Endothelial cell of umbilical vein (primary cell): ENCODE results near the gene SLC35F5. TPM values are rescaled to one million over a fixed set of nuclear protein-coding genes. Genes with fewer than 3 reads are reported as not detected.

Experiments used
- BruUV-seq: library from RNA; stranded (reverse); fragments of 400-500 nt; replicated peaks from 2 replicates; lab custom pipeline; 2021; lab: Mats Ljungman, UMichigan
- CTCF ChIA-PET: fragments of 300-600, 350-600 bp; sonication (Branson Sonifier 250); formaldehyde crosslinking; loops from one replicate; lab custom pipeline; 2021; ENCODE audit warnings: antibody characterized with exemption, inconsistent platforms; lab: Charles Lee
- POLR2A ChIA-PET: fragments of 300-600, 350-600 bp; sonication (Branson Sonifier 250); formaldehyde crosslinking; loops from one replicate; lab custom pipeline; 2021; ENCODE audit warnings: antibody characterized with exemption, inconsistent platforms; lab: Charles Lee
- DNase-seq: peaks from one replicate; pipeline ENCODE4 v3.0.0-alpha.2; 2011; ENCODE audit warnings: low read depth, low spot score
- FAIRE-seq: peaks from 2 replicates; lab custom pipeline; 2011; peaks lifted over from hg19 to GRCh38; lab: Jason Lieb, UNC
- H2AFZ ChIP-seq: 2 replicates; pipeline ENCODE4 v1.6.0; 2012; ENCODE audit warnings: low read depth, low read length, control low read depth, inconsistent platforms
- H3K27ac ChIP-seq: 2 replicates; pipeline ENCODE4 v1.5.1; 2011; ENCODE audit warnings: low read depth, mild to moderate bottlenecking, control low read depth, low read length, moderate library complexity; ENCODE audit not compliant: insufficient read depth
- H3K27me3 ChIP-seq, 2 experiments: 2 replicates each; pipeline versions ENCODE4 v1.6.0 to v1.6.1; 2011; ENCODE audit warnings: low read length in 2 of 2, mixed read lengths in 1 of 2; ENCODE audit not compliant: control insufficient read depth in 2 of 2, insufficient read depth in 2 of 2
- H3K36me3 ChIP-seq, 2 experiments: 2 replicates in 1 of 2; 3 replicates in 1 of 2; pipeline ENCODE4 v1.5.1; 2011; ENCODE audit warnings: low read length in 2 of 2, mild to moderate bottlenecking in 1 of 2, moderate library complexity in 1 of 2; ENCODE audit not compliant: control insufficient read depth in 2 of 2, insufficient read depth in 2 of 2; ENCODE audit errors: extremely low read depth in 1 of 2
- H3K4me1 ChIP-seq: 3 replicates; pipeline ENCODE4 v1.5.1; 2011; ENCODE audit warnings: mild to moderate bottlenecking, low read length; ENCODE audit not compliant: control insufficient read depth, insufficient read depth; ENCODE audit errors: extremely low read depth
- H3K4me2 ChIP-seq: 2 replicates; pipeline ENCODE4 v1.6.1; 2011; ENCODE audit warnings: low read length, control low read depth, mixed read lengths; ENCODE audit not compliant: insufficient read depth
- H3K4me3 ChIP-seq, 3 experiments: fragments of 200-600 bp in 1 of 3; sonication (generic), shearing (Covaris generic) in 1 of 3; replicated peaks in 1 of 3; 2 replicates each; pipeline ENCODE4 v1.5.1; 2011 to 2016; ENCODE audit warnings: control low read depth in 3 of 3, low read length in 3 of 3, mild to moderate bottlenecking in 2 of 3, inconsistent platforms in 1 of 3, low read depth in 1 of 3, moderate library complexity in 1 of 3; ENCODE audit not compliant: insufficient read depth in 1 of 3
- H3K79me2 ChIP-seq: 2 replicates; pipeline ENCODE4 v1.6.0; 2012; ENCODE audit warnings: low read length, inconsistent platforms; ENCODE audit not compliant: control insufficient read depth, insufficient read depth
- H3K9ac ChIP-seq: replicated peaks from 2 replicates; pipeline ENCODE3; 2011; ENCODE audit warnings: low read length, control low read depth; ENCODE audit not compliant: insufficient read depth; ENCODE audit errors: extremely low read depth
- H3K9me1 ChIP-seq: replicated peaks from 3 replicates; pipeline ENCODE4 v1.6.0; 2011; ENCODE audit warnings: mild to moderate bottlenecking, low read length; ENCODE audit not compliant: control insufficient read depth, insufficient read depth; ENCODE audit errors: extremely low read depth
- H3K9me3 ChIP-seq: replicated peaks from 2 replicates; pipeline ENCODE4 v1.5.1; 2012; ENCODE audit warnings: low read length, inconsistent platforms; ENCODE audit not compliant: control insufficient read depth, insufficient read depth
- H4K20me1 ChIP-seq: replicated peaks from 2 replicates; pipeline ENCODE3; 2011; ENCODE audit warnings: mild to moderate bottlenecking, low read length; ENCODE audit not compliant: control insufficient read depth, insufficient read depth; ENCODE audit errors: extremely low read depth
- CTCF ChIP-seq, 2 donors: IDR thresholded peaks; 1 replicate in 1 of 2; 2 replicates in 1 of 2; pipeline ENCODE4 v1.5.1; 2011; ENCODE audit warnings: low read length in 2 of 2, mild to moderate bottlenecking in 2 of 2, moderate library complexity in 2 of 2, control low read depth in 1 of 2, inconsistent platforms in 1 of 2, low read depth in 1 of 2; ENCODE audit not compliant: insufficient read depth in 1 of 2; ENCODE audit errors: extremely low read depth in 1 of 2
- EZH2 ChIP-seq: IDR thresholded peaks from 2 replicates; pipeline ENCODE4 v1.6.1; 2012; ENCODE audit warnings: borderline replicate concordance, low read depth, mild to moderate bottlenecking, moderate library complexity, low read length, inconsistent platforms; ENCODE audit not compliant: severe bottlenecking
- FOS ChIP-seq: IDR thresholded peaks from 2 replicates; pipeline ENCODE4 v1.6.1; 2011; ENCODE audit warnings: mild to moderate bottlenecking, low read length, moderate library complexity, borderline replicate concordance; ENCODE audit not compliant: insufficient read depth
- GATA2 ChIP-seq: IDR thresholded peaks from 2 replicates; pipeline ENCODE4 v1.7.0; 2011; ENCODE audit warnings: low read depth, mild to moderate bottlenecking, moderate library complexity, mixed read lengths, low read length; ENCODE audit not compliant: insufficient read length, insufficient read depth
- JUN ChIP-seq: IDR thresholded peaks from 2 replicates; pipeline ENCODE4 v1.6.1; 2011; ENCODE audit warnings: borderline replicate concordance, low read depth; ENCODE audit not compliant: insufficient read length, insufficient read depth
- MYC ChIP-seq: IDR thresholded peaks from one replicate; pipeline ENCODE4 v1.6.1; 2011; ENCODE audit warnings: mild to moderate bottlenecking, low read depth, low read length
- POLR2A ChIP-seq: IDR thresholded peaks from 2 replicates; pipeline ENCODE4 v1.6.1; 2012; ENCODE audit warnings: low read depth, mild to moderate bottlenecking, control low read depth, low read length
- POLR2AphosphoS5 ChIP-seq: IDR thresholded peaks from 2 replicates; pipeline ENCODE4 v1.6.1; 2012; ENCODE audit warnings: low read depth, mild to moderate bottlenecking, control low read depth, low read length, moderate library complexity; ENCODE audit not compliant: insufficient read depth
- dilution Hi-C: fragments of 300-500 bp; cut with MboI; formaldehyde crosslinking; loops from one replicate; pipeline ENCODE4 v1.15.0; 2019; ENCODE audit warnings: low sequenced_read_pairs; ENCODE audit not compliant: extremely low pct_ligation_motif_present
- intact Hi-C: fragments of 100-400 bp; cut with micrococcal nuclease; formaldehyde crosslinking; loops from one replicate; pipeline ENCODE4 v1.10.0; 2022
- polyA plus RNA-seq, 4 experiments: library from polyadenylated mRNA; depleted of rRNA in 3 of 4; stranded (reverse) in 3 of 4; unstranded in 1 of 4; fragments of >200 nt; gene quantifications; 2 replicates each; pipeline versions ENCODE4 v1.2.1 to v1.2.3, GENCODE V29; 2011 to 2012; ENCODE audit warnings: missing spikeins in 1 of 4
- total RNA-seq: library from RNA; stranded (reverse); gene quantifications from 2 replicates; pipeline ENCODE4 v1.2.3, GENCODE V29; 2021
- TF ChIP-seq, protein P1 (sequence below): IDR thresholded peaks from 2 replicates; pipeline ENCODE4 v1.6.1; 2011; ENCODE audit not compliant: insufficient read depth, insufficient read length

Gene SLC35F5
- total and polyA plus RNA-seq, 2 donors (not counting 3 experiments of a cell fraction or from before 2014, with no cell fraction given): 22.4 to 51.1 TPM

DNA sequence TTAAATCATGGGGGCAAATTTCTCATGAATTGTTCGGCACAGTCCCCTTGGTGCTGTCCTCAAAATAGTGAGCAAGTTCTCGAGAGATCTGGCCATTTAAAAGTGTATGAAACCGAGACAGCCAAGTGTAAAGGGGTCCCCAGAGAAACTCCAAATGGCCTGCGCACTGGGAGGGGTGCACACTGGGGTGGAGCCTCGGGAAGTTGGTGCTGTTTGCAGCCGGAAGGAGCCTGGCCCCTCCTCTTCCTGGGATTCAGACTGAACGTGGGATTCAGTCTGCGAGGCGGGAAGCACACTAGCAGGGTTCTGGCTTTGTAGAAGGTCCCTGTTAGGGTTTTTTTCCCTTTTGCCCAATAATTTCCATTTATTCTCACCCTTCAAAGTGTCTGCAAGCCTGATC, 80.6 kb downstream of the SLC35F5 start:
- DNase-seq: no peak
- no peaks in the 10 kb centered on the region for H3K79me2 ChIP-seq
- no peaks in the 10 kb centered on the region for H3K9me1 ChIP-seq
- no peak overlapping the region for H3K4me2 ChIP-seq
- H3K27ac ChIP-seq: no peak overlapping the region
- CTCF ChIA-PET: interaction anchor here (1.9 kb wide), 1 partner anchor 10 kb away, joined by 5 read pairs; no protein-coding TSS in a partner anchor
- peaks cover 2% of the 10 kb centered on the region in 2 experiments for H3K27me3 ChIP-seq
- BruUV-seq: no TSS peak
- no peaks in the 10 kb centered on the region for H4K20me1 ChIP-seq
- no peaks in the 10 kb centered on the region for H3K4me1 ChIP-seq
- no peak for FAIRE-seq
- H3K36me3 ChIP-seq: no peaks in the 10 kb centered on the region
- dilution Hi-C loops: no loop called here
- no peaks in the 10 kb centered on the region for H3K9me3 ChIP-seq
- no peak overlapping the region for H3K9ac ChIP-seq
- no peak for TF ChIP-seq CTCF (IDR thresholded peaks at IDR 0.05; ENCODE audit: extremely low read depth in 1 of 2, insufficient read depth in 1 of 2, low read depth in 1 of 2, low read length in 2 of 2)
- TF ChIP-seq EZH2: no peak
- no peak for TF ChIP-seq MYC
- no peak for TF ChIP-seq JUN
- no peak for TF ChIP-seq POLR2AphosphoS5
- no peak for TF ChIP-seq GATA2
- TF ChIP-seq FOS: no peak
- TF ChIP-seq, protein P1, sequence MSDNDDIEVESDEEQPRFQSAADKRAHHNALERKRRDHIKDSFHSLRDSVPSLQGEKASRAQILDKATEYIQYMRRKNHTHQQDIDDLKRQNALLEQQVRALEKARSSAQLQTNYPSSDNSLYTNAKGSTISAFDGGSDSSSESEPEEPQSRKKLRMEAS: no peak
- no peak for TF ChIP-seq POLR2A
- POLR2A ChIA-PET: no interaction called here
- intact Hi-C loops: no loop called here
- no peak overlapping the region for H2AFZ ChIP-seq
- no peak overlapping the region for H3K4me3 ChIP-seq
